ENCODE measurements around the gene MMP3.

MMP3 gene

DNA sequence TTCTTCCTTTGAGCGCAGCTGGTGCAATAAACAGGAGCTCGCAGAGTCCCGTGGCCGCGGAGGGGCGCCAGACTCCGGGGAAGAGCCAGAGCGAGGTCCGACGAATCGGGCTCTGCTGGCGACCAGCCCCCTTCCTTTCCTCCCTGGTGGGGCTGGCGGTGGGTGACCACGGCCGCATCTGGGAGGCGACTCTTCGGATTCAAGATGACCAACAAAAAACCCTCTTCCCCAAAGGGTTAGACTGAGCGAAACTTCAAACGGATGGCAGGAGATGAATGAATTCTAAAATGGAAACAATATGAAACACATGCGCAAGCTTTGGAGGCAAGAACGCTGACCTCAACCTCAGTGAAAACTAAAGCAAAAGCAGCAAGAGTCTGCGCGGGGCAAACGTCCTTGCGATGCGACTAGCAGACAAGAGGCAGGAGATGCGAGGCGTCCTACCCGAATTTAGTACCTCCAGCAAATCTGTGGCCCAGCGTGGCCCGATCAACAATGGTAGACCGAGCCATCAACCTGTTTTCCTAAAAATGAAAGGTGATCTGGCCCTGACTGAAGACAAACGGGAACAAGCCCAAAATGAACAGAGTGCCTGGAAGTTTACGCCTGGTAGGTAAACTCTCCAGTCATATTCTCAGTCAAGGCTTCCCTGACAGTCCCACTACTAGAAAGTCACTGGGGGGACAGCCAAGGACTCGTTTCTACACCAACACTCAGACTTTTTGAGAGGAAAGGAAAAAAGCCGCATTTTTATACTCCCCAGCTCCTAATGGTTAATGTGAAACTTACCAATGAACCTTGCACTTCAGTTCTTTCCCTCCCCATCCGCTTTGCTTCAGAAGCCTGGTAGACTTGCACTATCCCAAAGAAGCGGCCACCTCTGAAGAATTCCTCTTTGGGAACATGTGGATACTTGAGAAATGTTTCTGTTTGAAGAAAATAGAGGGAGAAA is 11.6 kb downstream of the MMP3 start:
- DNase-seq (ENCODE audit: low read depth in 3 of 3): peak in 1 of 3 experiments; percentile 11

DNA sequence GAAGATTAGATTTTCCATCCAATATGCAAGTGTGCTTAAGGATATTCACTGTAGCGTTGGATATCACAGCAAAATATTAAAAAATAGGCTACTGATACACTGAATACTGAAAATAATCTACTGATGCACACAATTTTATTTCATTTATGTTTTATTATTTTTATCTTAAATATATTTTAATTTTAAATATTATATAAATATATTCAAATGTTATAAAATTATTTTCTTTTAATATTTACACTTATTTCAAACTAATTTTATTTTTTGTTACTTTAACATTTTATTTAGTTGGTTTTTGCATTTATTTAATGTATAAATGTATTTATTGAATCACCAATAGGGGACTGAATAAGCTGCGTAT is 12.3 kb downstream of the MMP3 start:
- no peak for DNase-seq (ENCODE audit: low read depth in 3 of 3)

- no peak for DNase-seq (ENCODE audit: low read depth in 3 of 3)
Measured at GRCh38 chr11:102830001-102830727, 13.2 kb downstream of the MMP3 start.

GRCh38 chr11:102829316-102830000 is 14.0 kb downstream of the MMP3 start:
- no peak for DNase-seq (ENCODE audit: low read depth in 3 of 3)

- no peak for DNase-seq (ENCODE audit: low read depth in 3 of 3)
Measured at GRCh38 chr11:102824556-102824955, 18.9 kb downstream of the MMP3 start.

DNA sequence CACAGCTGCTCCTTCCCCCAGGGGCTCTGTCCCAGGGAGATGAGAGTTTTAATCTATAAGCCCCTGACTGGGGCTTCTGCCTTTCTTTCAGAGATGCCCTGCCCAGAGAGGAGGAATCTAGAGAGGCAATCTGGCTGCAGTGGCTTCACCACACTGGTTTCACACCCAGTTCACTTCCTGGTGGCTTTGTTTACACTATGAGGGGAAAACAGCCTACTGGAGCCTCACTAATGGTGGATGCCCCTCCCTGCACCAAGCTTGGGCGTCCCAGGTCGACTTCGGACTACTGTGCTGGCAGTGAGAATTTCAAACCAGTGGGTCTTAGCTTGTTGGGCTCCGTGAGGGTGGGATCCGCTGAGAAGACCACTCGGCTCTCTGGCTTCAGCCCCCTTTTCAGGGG is 23.9 kb downstream of the MMP3 start:
- no peak for DNase-seq (ENCODE audit: low read depth in 3 of 3)

DNA sequence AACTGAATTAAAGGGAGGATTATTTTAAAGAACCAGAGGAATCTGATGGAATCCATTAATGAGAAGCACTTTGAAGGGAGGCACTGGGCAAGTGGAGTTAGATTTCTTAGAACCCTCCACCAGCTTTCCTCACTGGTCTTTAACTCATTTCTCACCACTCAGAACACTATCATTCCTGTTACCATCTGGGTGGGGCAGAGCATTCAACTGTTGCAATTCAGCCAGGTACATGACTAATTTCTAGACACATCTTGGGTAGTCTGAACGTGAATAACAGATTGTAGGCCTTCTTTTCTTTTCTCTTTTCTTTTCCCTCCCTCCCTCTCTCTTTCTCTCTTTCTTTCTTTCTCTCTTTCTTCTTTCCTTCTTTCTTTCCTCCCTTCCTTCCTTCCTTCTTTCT is 29.9 kb downstream of the MMP3 start:
- DNase-seq (ENCODE audit: low read depth in 3 of 3): no peak

DNA sequence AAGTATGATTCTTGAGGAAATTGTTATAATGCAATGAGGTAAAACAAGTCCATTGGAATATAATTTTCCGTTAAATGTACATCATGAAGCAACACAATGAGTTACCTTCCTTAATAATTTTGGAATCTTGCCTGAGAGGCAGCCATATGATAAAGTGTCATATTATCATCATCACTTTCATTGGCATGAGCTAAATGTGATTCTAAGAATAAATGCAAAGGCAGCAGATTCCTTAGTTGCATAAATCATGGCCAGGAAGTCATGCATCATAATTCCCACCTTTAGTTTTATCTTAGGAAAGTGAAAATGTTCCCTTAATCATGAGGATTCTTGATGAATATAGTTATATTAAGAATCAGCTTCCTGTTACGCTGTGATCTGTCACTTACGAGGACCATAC is 31.2 kb downstream of the MMP3 start:
- no peak for DNase-seq (ENCODE audit: low read depth in 3 of 3)

DNA sequence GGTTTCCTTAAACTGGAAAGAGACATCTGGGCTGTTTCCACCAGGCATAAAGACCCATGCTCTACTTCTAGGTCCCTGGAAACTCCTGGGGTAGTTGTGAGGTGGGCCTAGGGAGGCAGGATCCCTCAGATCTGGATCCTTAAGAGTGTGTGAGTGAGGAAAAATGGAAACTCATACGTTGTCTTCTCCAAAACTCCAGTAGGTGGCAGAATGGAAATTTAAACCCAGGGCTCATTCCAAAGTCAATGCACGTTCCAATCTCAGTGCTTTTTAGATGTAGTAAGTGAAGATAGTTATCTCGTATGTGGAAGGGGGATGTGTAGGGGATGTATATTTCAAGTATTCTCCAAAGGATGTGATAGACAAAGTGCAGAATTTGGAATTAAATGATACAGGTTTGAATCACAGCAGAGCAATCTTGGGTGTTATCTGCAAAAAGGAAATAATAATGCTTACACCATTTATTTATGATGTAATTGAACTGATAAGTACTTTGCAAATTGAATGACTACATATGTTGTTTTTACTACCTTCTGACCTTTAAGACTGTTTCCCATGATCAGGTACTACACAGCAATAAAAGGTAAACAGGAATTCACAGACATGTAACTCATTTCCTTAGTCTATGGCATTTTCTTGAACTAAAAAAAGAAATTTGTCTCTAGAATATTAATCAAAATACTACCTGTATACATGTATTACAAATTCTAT is 32.3 kb downstream of the MMP3 start:
- no peak for DNase-seq (ENCODE audit: low read depth in 3 of 3)

DNA sequence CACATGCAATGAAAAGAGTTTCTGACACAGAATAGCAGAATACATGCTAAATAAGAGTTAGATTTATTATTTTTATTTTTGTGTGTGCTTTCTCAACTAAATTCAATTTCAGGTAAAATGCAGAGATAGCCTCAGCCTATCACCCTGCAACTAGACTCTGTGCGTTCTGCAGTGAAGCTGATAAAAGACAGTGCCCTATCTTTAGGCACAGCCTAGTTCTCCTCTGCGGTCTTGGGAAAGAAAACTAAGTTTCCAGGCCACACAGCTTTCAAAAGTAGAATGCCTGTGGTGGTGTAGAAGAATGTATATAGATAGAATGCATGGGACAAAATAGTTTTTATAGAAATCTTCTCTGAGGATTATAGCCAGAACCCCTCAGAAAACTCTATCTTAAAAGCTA is 33.4 kb downstream of the MMP3 start:
- DNase-seq (ENCODE audit: low read depth in 3 of 3): no peak

DNA sequence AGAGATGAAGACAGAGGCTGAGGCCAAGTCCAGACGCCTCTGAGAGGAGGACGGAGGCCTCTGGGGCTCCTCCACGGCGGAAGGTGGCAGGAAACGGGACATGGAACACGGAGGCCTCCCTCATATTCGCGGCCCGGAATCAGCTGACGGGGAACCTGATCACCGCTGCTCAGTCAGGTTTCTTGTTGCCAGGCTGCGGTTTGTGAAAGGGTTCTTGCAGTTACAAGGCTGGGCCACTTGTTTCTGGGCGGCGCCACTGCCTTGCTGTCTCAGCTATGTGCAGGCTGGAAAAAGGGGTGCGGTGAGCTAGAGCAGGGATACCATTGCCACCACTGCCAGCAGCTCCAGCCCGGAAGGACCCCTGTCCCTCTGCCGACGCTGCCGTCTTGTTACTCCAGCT is 35.5 kb downstream of the MMP3 start:
- DNase-seq (ENCODE audit: low read depth in 3 of 3): peak in 1 of 3 experiments; percentile 13

DNA sequence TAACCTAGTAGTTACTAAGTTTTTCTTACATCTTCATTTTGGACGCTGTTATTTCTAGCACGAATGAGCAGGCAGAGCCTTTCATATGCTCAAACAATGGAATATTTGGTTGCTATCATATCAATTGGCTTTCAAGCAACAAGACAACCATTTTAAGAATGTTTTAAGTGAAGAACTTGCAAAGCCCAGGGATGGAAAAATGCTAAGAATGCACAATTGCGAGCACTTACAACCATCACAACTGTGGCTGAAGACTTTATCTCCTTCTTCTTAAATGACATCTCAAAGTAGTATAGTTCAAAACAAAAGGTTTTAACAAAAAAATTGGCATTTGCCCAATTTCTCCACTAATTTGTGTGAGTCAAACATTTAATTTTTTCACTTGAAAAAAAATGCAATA is 37.1 kb downstream of the MMP3 start:
- DNase-seq (ENCODE audit: low read depth in 3 of 3): no peak

- DNase-seq (ENCODE audit: low read depth in 3 of 3): no peak
Measured at GRCh38 chr11:102802341-102802740, 41.1 kb downstream of the MMP3 start.

DNA sequence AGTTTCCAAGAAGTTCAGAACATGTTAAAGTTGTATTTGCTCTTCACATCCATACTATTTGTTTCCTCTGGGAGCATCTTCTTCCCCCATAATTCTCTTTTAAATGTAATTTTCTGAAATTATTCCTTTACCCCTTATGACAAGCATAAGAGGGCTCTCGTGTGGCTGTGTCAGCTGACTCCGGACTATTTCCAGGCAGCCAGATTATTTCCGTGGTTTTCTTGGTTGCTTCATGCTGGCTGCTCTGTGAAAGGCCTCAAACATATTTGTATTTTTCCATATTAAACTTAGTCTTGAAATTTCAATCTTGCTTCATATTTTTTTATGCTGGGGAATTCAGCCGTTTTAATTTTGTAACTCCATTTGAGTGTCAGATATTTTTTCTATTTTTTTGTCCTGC is 42.6 kb downstream of the MMP3 start:
- no peak for DNase-seq (ENCODE audit: low read depth in 3 of 3)

- DNase-seq (ENCODE audit: low read depth in 3 of 3): no peak
Measured at GRCh38 chr11:102799681-102800340, 43.6 kb downstream of the MMP3 start.

- no peak for DNase-seq (ENCODE audit: low read depth in 3 of 3)
Measured at GRCh38 chr11:102798012-102798746, 45.2 kb downstream of the MMP3 start, which contains the start of gene MMP1. Gene MMP1, minus strand, starts transcription at chr11:102798160. Its CDS starts 68 bp downstream, at chr11:102798092.

DNA sequence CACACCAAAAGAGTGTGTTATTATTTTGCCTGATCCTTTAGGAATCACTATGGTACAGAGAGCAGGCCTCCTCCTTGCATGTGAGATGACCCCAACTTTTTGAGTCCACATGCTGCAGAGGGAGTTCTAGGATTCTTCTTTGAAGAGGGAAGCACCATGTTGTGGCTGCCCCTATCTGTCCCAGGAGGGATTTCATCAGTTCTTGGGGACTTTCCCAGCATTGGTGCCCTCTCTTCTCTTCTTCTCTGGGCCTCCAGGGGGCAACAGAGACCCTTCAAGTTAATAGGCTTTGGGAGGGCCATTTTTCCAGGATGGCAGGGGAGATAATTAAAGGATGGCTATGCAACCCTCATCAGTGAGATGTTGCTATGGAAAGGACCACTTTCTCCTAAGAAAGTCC is 49.0 kb downstream of the MMP3 start:
- peak in 1 of 3 experiments; percentile 1 for DNase-seq (ENCODE audit: low read depth in 3 of 3)

GRCh38 chr11:102793677-102794290 is 49.6 kb downstream of the MMP3 start:
- DNase-seq (ENCODE audit: low read depth in 3 of 3): no peak

DNA sequence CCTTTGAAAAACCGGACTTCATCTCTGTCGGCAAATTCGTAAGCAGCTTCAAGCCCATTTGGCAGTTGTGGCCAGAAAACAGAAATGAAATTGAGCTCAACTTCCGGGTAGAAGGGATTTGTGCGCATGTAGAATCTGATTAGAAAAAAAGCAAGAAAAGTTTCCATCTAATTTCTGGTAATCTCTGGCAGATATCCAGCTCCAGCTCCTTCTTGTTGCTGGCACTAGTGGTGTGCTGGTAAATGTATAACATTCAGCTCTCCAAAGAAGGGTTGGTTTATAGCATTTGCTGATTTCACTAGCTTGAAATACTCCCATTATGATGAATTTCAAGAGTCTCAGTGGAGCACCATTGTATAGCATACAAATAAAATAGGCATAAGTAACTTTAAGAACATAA is 50.8 kb downstream of the MMP3 start:
- DNase-seq (ENCODE audit: low read depth in 3 of 3): no peak

All from stimulated activated CD4-positive, alpha-beta T cell treated with anti-CD3 and anti-CD28 coated beads, TNF-alpha, amount 100 ng/mL, for 24 hours (primary cell).